CD14-positive monocyte (primary cell): ENCODE measurements around the gene CX3CR1. TPM values are rescaled to one million over a fixed set of nuclear protein-coding genes. Genes with fewer than 3 reads are reported as not detected.

Experiments used
- DNase-seq, 3 donors: peaks; one replicate each; pipeline ENCODE4 v3.0.0-alpha.2; 2011 to 2022
- H2AFZ ChIP-seq: 2 replicates; pipeline ENCODE4 v1.6.0; 2012; ENCODE audit warnings: mild to moderate bottlenecking, low read depth, low read length, inconsistent platforms; ENCODE audit not compliant: insufficient read depth, poor library complexity, severe bottlenecking
- H3K27ac ChIP-seq, 2 donors: 1 replicate in 1 of 2; 2 replicates in 1 of 2; pipeline ENCODE4 v1.5.1; 2012 to 2013; ENCODE audit warnings: low read length in 2 of 2, control low read depth in 1 of 2, inconsistent platforms in 1 of 2, low read depth in 1 of 2, mild to moderate bottlenecking in 1 of 2
- H3K27me3 ChIP-seq, 2 donors: one replicate each; pipeline versions ENCODE4 v1.6.0 to v1.6.1; 2011 to 2013; ENCODE audit warnings: low read length in 2 of 2; ENCODE audit not compliant: control insufficient read depth in 2 of 2, insufficient read depth in 2 of 2
- H3K36me3 ChIP-seq, 2 donors: replicated peaks in 1 of 2; 1 replicate in 1 of 2; 2 replicates in 1 of 2; pipeline versions ENCODE4 v1.5.1 to v1.6.1; 2012 to 2013; ENCODE audit warnings: low read length in 2 of 2, control low read depth in 1 of 2, inconsistent platforms in 1 of 2, mild to moderate bottlenecking in 1 of 2; ENCODE audit not compliant: insufficient read depth in 2 of 2, control insufficient read depth in 1 of 2
- H3K4me1 ChIP-seq, 2 donors: 1 replicate in 1 of 2; 2 replicates in 1 of 2; pipeline versions ENCODE4 v1.5.1 to v1.6.1; 2012 to 2013; ENCODE audit warnings: low read length in 2 of 2, control low read depth in 1 of 2, inconsistent platforms in 1 of 2, mild to moderate bottlenecking in 1 of 2, moderate library complexity in 1 of 2; ENCODE audit not compliant: insufficient read depth in 2 of 2, control insufficient read depth in 1 of 2
- H3K4me2 ChIP-seq: replicated peaks from 2 replicates; pipeline ENCODE3; 2012; ENCODE audit warnings: low read length, moderate library complexity, mild to moderate bottlenecking; ENCODE audit not compliant: poor library complexity, severe bottlenecking; ENCODE audit errors: extremely low read depth
- H3K4me3 ChIP-seq, 3 experiments: fragments of 200-600 bp in 1 of 3; sonication (generic) in 1 of 3; replicated peaks in 1 of 3; 1 replicate in 2 of 3; 2 replicates in 1 of 3; pipeline ENCODE4 v1.5.1; 2011 to 2013; ENCODE audit warnings: low read length in 3 of 3, mild to moderate bottlenecking in 3 of 3, control low read depth in 2 of 3, low read depth in 2 of 3, inconsistent platforms in 1 of 3, moderate library complexity in 1 of 3
- H3K79me2 ChIP-seq: 2 replicates; pipeline ENCODE4 v1.6.0; 2012; ENCODE audit warnings: mild to moderate bottlenecking, control low read depth, inconsistent platforms, low read length, moderate library complexity; ENCODE audit not compliant: insufficient read depth
- H3K9ac ChIP-seq: 2 replicates; pipeline ENCODE4 v1.6.0; 2017; ENCODE audit warnings: low read length, mild to moderate bottlenecking; ENCODE audit not compliant: insufficient read depth, poor library complexity, severe bottlenecking
- H3K9me3 ChIP-seq, 2 donors: replicated peaks in 1 of 2; 1 replicate in 1 of 2; 2 replicates in 1 of 2; pipeline versions ENCODE4 v1.5.1 to v1.6.1; 2012 to 2013; ENCODE audit warnings: low read length in 2 of 2, control low read depth in 1 of 2; ENCODE audit not compliant: control insufficient read depth in 1 of 2, insufficient read depth in 1 of 2
- H4K20me1 ChIP-seq: 2 replicates; pipeline ENCODE4 v1.6.0; 2012; ENCODE audit warnings: mild to moderate bottlenecking, low read length, control low read depth, moderate library complexity; ENCODE audit not compliant: insufficient read depth
- H3K27ac Mint-ChIP-seq, 7 donors: one replicate each; pipeline ENCODE4 v1.8.0; 2020; ENCODE audit warnings: mild to moderate bottlenecking in 7 of 7, mixed read lengths in 7 of 7, moderate library complexity in 6 of 7, inconsistent platforms in 2 of 7
- H3K27me3 Mint-ChIP-seq, 3 donors: one replicate each; pipeline ENCODE4 v1.8.0; 2021 to 2022; ENCODE audit warnings: low read depth in 3 of 3, mild to moderate bottlenecking in 3 of 3, mixed read lengths in 3 of 3, moderate library complexity in 3 of 3, inconsistent platforms in 1 of 3
- H3K36me3 Mint-ChIP-seq, 2 donors: one replicate each; pipeline ENCODE4 v1.8.0; 2020; ENCODE audit warnings: mixed read lengths in 2 of 2, inconsistent platforms in 1 of 2, mild to moderate bottlenecking in 1 of 2
- H3K4me1 Mint-ChIP-seq: one replicate; pipeline ENCODE4 v1.8.0; 2020; ENCODE audit warnings: mild to moderate bottlenecking, mixed read lengths
- H3K4me3 Mint-ChIP-seq, 2 donors: one replicate each; pipeline ENCODE4 v1.8.0; 2020; ENCODE audit warnings: mild to moderate bottlenecking in 2 of 2, mixed read lengths in 2 of 2, moderate library complexity in 1 of 2
- H3K9me3 Mint-ChIP-seq, 7 donors: one replicate each; pipeline ENCODE4 v1.8.0; 2020 to 2022; ENCODE audit warnings: mixed read lengths in 7 of 7, mild to moderate bottlenecking in 6 of 7, moderate library complexity in 6 of 7, inconsistent platforms in 2 of 7
- CTCF ChIP-seq: fragments of 200-600 bp; IDR thresholded peaks from one replicate; pipeline ENCODE4 v1.8.0; 2022; ENCODE audit warnings: antibody characterized with exemption, mild to moderate bottlenecking
- WGBS: methylation state at CpG from one replicate; pipeline ENCODE4 v1.1.5; 2013; ENCODE audit warnings: missing lambda C conversion rate; ENCODE audit not compliant: insufficient coverage; 5-methylcytosine and 5-hydroxymethylcytosine counted together
- intact Hi-C, 2 donors: fragments of 100-400 bp; cut with micrococcal nuclease; formaldehyde crosslinking; loops; one replicate each; pipeline versions ENCODE4 v1.15.0 to v1.15.1; 2023
- polyA plus RNA-seq, 3 donors: library from polyadenylated mRNA; depleted of rRNA in 1 of 3; unstranded in 2 of 3; stranded (reverse) in 1 of 3; fragments of 300-500 nt in 2 of 3; fragments of >200 nt in 1 of 3; fragmentation: Illumina TruSeq in 2 of 3; gene quantifications; 1 replicate in 2 of 3; 2 replicates in 1 of 3; pipeline ENCODE4 v1.2.3, GENCODE V29; 2012 to 2021

CX3CR1 gene
- polyA plus RNA-seq, 3 donors = 25.9 to 405 (median 184) TPM

GRCh38 chr3:39280571-39280970, 735 bp upstream of the CX3CR1 start:
- peaks cover 17 to 31% of the 10 kb centered on the region in 2 donors for H3K36me3 Mint-ChIP-seq
- H3K4me1 ChIP-seq = peaks cover 72 to 79% of the 10 kb centered on the region in 2 donors
- 89% methylated on average over 5 of the region's 5 CpGs for WGBS
- intact Hi-C loops = loop anchor here (5.0 to 10.0 kb wide), 2 partner anchors 33 to 176 kb away; partner anchors contain the start of genes GORASP1 (in 1 of the 2) and TTC21A (in 1 of the 2)
- peaks cover 83% of the 10 kb centered on the region for H3K4me1 Mint-ChIP-seq
- DNase-seq = no peak
- H3K9ac ChIP-seq = peak overlapping the region; percentile 62
- peaks cover 0 to 2% (median 0%) of the 10 kb centered on the region in 3 donors for H3K27me3 Mint-ChIP-seq
- peaks cover 60% of the 10 kb centered on the region for H3K79me2 ChIP-seq
- H3K4me3 Mint-ChIP-seq = peak overlapping the region; percentile 86 to 100
- H3K9me3 Mint-ChIP-seq = peaks cover 0 to 3% (median 0%) of the 10 kb centered on the region in 7 donors
- peaks cover 25% of the 10 kb centered on the region for H4K20me1 ChIP-seq
- TF ChIP-seq CTCF = no peak
- peak overlapping the region; percentile 89 for H3K4me2 ChIP-seq
- H3K27ac Mint-ChIP-seq = peak overlapping the region; percentile 46 to 95 (median 90)
- H3K27ac ChIP-seq = peak overlapping the region; percentile 71 to 80
- no peak overlapping the region for H2AFZ ChIP-seq
- H3K4me3 ChIP-seq = peak overlapping the region; percentile 46 to 97 (median 83)
- peaks cover 0 to 8% of the 10 kb centered on the region in 2 donors for H3K36me3 ChIP-seq
- no peaks in the 10 kb centered on the region for H3K27me3 ChIP-seq
- no peaks in the 10 kb centered on the region for H3K9me3 ChIP-seq

DNA sequence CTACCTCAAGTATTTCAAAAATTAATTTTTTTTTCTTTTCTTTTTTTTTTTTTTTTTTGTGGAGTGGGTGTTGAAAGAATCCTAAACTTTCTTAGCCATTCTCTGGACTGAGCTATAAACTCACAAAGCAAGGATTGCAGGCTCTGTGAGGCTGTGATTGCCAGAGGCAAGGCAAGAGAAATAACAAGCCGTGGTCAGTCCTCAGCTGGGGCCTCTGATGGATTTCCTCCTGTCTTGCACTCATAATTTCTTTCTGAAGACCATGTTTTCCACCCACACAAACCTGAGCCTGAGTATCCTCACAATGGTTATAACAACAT, 1.3 kb downstream of the CX3CR1 start:
- Histone ChIP-seq H3K79me2 (peaks cover 80% of the 10 kb centered on the region), H3K4me3 (peak overlapping the region; percentile 46 to 97 (median 83)), H3K36me3 (peaks cover 5 to 14% of the 10 kb centered on the region in 2 donors), H3K9ac (peak overlapping the region; percentile 61), H2AFZ (no peak overlapping the region), H3K27ac (peak overlapping the region; percentile 15 to 71), H3K9me3 (no peaks in the 10 kb centered on the region), H3K4me2 (peak overlapping the region; percentile 89), H3K4me1 (peaks cover 73 to 80% of the 10 kb centered on the region in 2 donors), H3K27me3 (no peaks in the 10 kb centered on the region), H4K20me1 (peaks cover 32% of the 10 kb centered on the region)
- WGBS = no CpG with 5 or more reads among the region's 1 CpG
- peak overlapping the region; percentile 95 to 100 for H3K4me3 Mint-ChIP-seq
- H3K27ac Mint-ChIP-seq = peak overlapping the region in 6 of 7 donors; percentile 82 to 92 (median 88)
- no peak for DNase-seq
- peaks cover 0 to 3% (median 0%) of the 10 kb centered on the region in 7 donors for H3K9me3 Mint-ChIP-seq
- H3K4me1 Mint-ChIP-seq = peaks cover 87% of the 10 kb centered on the region
- TF ChIP-seq CTCF = no peak
- peaks cover 30 to 49% of the 10 kb centered on the region in 2 donors for H3K36me3 Mint-ChIP-seq
- H3K27me3 Mint-ChIP-seq = peaks cover 0 to 2% (median 0%) of the 10 kb centered on the region in 3 donors
- intact Hi-C loops = no loop called here
